Measurements from ENCODE around the gene TAPBPL.
A peak's percentile ranks its signal among the peaks of the same experiment; 100 is the strongest.

Gene TAPBPL

DNA sequence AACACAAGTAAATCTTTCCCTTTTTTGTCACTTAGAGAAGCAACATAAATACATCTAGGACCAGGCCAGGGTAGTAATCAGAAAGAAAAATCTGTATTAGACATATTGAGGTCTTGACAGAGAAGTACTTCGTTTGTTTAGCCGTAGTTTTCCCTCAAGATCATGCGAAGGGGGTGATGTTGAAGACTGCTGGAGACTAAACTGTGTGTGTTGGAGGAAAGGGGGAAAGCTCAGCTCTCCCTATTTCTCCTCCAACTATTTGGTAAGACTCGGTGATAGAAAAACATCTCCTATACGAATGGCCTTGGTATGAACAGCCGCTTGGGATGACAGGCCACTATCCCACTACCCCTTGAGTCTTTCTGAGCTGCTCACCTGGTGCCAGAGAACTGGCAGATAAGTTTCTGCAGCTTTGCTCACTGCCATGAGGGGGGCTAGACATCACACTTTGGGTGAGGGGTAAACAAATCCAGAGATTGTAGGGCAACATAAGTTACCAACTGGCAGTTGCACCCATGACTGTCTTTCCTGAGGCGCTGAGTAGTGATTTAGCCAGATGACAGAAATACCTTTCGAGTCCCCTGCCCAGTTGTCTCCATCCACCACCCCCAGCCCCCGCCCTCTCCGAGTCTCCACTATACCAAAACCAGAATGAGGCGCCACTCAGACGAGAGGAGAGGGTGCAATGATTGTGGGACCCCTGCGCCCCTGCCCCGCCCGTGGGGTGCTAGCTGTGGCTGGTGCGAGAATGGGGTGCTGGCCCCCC lies 17.9 kb downstream of the TAPBPL start:
- TF ChIP-seq EP300 (IDR thresholded peaks at IDR 0.05; ENCODE audit: borderline replicate concordance) (no peak), RAD21 (IDR thresholded peaks at IDR 0.05; ENCODE audit: low read depth) (no peak), EGR1 (IDR thresholded peaks at IDR 0.05) (no peak), CEBPB (IDR thresholded peaks at IDR 0.05) (no peak), TEAD4 (IDR thresholded peaks at IDR 0.05) (no peak), TCF12 (IDR thresholded peaks at IDR 0.05; ENCODE audit: low read depth) (no peak), FOXM1 (IDR thresholded peaks at IDR 0.05; ENCODE audit: borderline replicate concordance, low read depth) (no peak), YY1 (IDR thresholded peaks at IDR 0.05; ENCODE audit: low read depth) (no peak), MAX (IDR thresholded peaks at IDR 0.05) (no peak)
- TF ChIP-seq, protein P1, sequence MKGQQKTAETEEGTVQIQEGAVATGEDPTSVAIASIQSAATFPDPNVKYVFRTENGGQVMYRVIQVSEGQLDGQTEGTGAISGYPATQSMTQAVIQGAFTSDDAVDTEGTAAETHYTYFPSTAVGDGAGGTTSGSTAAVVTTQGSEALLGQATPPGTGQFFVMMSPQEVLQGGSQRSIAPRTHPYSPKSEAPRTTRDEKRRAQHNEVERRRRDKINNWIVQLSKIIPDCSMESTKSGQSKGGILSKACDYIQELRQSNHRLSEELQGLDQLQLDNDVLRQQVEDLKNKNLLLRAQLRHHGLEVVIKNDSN (IDR thresholded peaks at IDR 0.05): no peak
- TF ChIP-seq, protein P2, sequence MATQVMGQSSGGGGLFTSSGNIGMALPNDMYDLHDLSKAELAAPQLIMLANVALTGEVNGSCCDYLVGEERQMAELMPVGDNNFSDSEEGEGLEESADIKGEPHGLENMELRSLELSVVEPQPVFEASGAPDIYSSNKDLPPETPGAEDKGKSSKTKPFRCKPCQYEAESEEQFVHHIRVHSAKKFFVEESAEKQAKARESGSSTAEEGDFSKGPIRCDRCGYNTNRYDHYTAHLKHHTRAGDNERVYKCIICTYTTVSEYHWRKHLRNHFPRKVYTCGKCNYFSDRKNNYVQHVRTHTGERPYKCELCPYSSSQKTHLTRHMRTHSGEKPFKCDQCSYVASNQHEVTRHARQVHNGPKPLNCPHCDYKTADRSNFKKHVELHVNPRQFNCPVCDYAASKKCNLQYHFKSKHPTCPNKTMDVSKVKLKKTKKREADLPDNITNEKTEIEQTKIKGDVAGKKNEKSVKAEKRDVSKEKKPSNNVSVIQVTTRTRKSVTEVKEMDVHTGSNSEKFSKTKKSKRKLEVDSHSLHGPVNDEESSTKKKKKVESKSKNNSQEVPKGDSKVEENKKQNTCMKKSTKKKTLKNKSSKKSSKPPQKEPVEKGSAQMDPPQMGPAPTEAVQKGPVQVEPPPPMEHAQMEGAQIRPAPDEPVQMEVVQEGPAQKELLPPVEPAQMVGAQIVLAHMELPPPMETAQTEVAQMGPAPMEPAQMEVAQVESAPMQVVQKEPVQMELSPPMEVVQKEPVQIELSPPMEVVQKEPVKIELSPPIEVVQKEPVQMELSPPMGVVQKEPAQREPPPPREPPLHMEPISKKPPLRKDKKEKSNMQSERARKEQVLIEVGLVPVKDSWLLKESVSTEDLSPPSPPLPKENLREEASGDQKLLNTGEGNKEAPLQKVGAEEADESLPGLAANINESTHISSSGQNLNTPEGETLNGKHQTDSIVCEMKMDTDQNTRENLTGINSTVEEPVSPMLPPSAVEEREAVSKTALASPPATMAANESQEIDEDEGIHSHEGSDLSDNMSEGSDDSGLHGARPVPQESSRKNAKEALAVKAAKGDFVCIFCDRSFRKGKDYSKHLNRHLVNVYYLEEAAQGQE (IDR thresholded peaks at IDR 0.05; ENCODE audit: low read depth): no peak

DNA sequence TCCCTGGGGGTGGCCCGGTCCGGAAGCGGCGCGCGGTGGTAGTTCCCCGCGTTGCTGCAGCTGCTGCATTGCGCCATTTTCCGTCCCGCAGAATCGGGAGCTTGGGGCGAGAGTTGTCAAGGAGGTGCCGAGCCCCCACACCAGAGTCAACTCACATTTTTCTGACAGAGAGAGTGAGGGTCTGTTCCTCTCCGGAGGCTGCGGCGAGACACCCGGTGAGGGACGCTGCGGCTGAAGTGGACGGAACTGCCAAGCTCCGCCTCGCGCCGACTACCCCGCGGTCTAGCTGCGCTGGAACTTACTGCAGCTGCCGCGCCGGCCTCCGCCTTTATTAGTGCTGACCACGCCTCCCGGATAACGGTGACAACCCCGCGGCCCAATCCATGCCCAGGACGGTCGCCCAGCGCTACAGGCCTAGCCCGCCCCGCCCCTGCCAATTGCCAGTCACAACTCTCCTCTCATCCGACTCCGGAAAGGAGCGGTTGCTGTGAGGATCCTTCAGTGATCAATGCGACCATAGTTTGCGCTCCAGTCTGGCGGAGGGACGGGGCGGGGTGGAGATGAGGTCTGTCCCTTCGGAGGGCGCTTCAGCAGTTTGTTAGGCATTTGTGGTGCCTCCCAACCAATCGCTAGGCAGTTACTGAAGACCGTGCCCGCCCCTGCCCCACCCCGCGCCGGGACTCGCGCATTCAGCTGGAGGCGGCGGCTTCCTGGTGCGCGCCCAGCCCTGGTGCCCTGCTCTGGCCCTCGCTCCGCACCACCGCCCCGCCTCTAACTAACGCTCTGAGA lies 18.7 kb downstream of the TAPBPL start, which contains the start of gene VAMP1:
Gene VAMP1 (minus strand): TSS at position 303 of the 789 bp plus-strand sequence. CDS start 146 bp downstream, at position 157.
- no peak; the same call in 1 of the 2 replicates for TF ChIP-seq EP300 (IDR thresholded peaks at IDR 0.05; ENCODE audit: borderline replicate concordance)
- TF ChIP-seq YY1 (IDR thresholded peaks at IDR 0.05; ENCODE audit: low read depth): peak; percentile 85
- TF ChIP-seq TEAD4 (IDR thresholded peaks at IDR 0.05): peak; percentile 33
- peak; percentile 82 for TF ChIP-seq CEBPB (IDR thresholded peaks at IDR 0.05)
- peak; percentile 89; the same call in 1 of the 2 replicates for TF ChIP-seq MAX (IDR thresholded peaks at IDR 0.05)
- no peak; the same call in 1 of the 2 replicates for TF ChIP-seq RAD21 (IDR thresholded peaks at IDR 0.05; ENCODE audit: low read depth)
- TF ChIP-seq, protein P1 (IDR thresholded peaks at IDR 0.05): no peak
- TF ChIP-seq CREB1 (IDR thresholded peaks at IDR 0.05; ENCODE audit: low read depth): 0 out of 2 replicates have a peak, but pooled peaks have one; percentile 2
- no peak for TF ChIP-seq FOXM1 (IDR thresholded peaks at IDR 0.05; ENCODE audit: borderline replicate concordance, low read depth)
- TF ChIP-seq ZBTB7A (IDR thresholded peaks at IDR 0.05; ENCODE audit: low read depth): peak; percentile 83; the same call in 1 of the 2 replicates
- TF ChIP-seq TCF12 (IDR thresholded peaks at IDR 0.05; ENCODE audit: low read depth): no peak; the same call in none of the 2 replicates
- TF ChIP-seq, protein P2 (IDR thresholded peaks at IDR 0.05; ENCODE audit: low read depth): no peak
- 0 out of 2 replicates have a peak, but pooled peaks have one; percentile 33 for TF ChIP-seq NFIC (IDR thresholded peaks at IDR 0.05)
- TF ChIP-seq EGR1 (IDR thresholded peaks at IDR 0.05): no peak
- peak; percentile 91 for TF ChIP-seq TAF1 (IDR thresholded peaks at IDR 0.05; ENCODE audit: low read depth)

GRCh38 chr12:6471989-6472360 lies 20.1 kb downstream of the TAPBPL start:
- no peak for TF ChIP-seq TEAD4 (IDR thresholded peaks at IDR 0.05)
- TF ChIP-seq, protein P2 (IDR thresholded peaks at IDR 0.05; ENCODE audit: low read depth): no peak
- no peak for TF ChIP-seq RAD21 (IDR thresholded peaks at IDR 0.05; ENCODE audit: low read depth)
- TF ChIP-seq CREB1 (IDR thresholded peaks at IDR 0.05; ENCODE audit: low read depth): no peak
- no peak for TF ChIP-seq YY1 (IDR thresholded peaks at IDR 0.05; ENCODE audit: low read depth)
- TF ChIP-seq TAF1 (IDR thresholded peaks at IDR 0.05; ENCODE audit: low read depth): no peak
- TF ChIP-seq EGR1 (IDR thresholded peaks at IDR 0.05): no peak
- TF ChIP-seq FOXM1 (IDR thresholded peaks at IDR 0.05; ENCODE audit: borderline replicate concordance, low read depth): no peak
- no peak for TF ChIP-seq EP300 (IDR thresholded peaks at IDR 0.05; ENCODE audit: borderline replicate concordance)
- TF ChIP-seq TCF12 (IDR thresholded peaks at IDR 0.05; ENCODE audit: low read depth): no peak
- TF ChIP-seq CEBPB (IDR thresholded peaks at IDR 0.05): no peak
- TF ChIP-seq MAX (IDR thresholded peaks at IDR 0.05): no peak
- TF ChIP-seq NFIC (IDR thresholded peaks at IDR 0.05): no peak
- TF ChIP-seq, protein P1 (IDR thresholded peaks at IDR 0.05): no peak
- no peak for TF ChIP-seq ZBTB7A (IDR thresholded peaks at IDR 0.05; ENCODE audit: low read depth)

Measured in Ishikawa (cell line).